Measurements from ENCODE around the gene PAPPA2. TPM values are rescaled to one million over a fixed set of nuclear protein-coding genes. Genes with fewer than 3 reads are reported as not detected.
A peak's percentile ranks its signal among the peaks of the same experiment; 100 is the strongest.

The PAPPA2 gene
- total RNA-seq, 1 experiment from 2014 or later = 0.81 TPM

- no peaks in the 10 kb centered on the region for H3K27me3 ChIP-seq (ENCODE audit: insufficient read depth, low read length)
- no peak overlapping the region for H4K5ac ChIP-seq (ENCODE audit: insufficient read length, low read depth, low read length)
- H2BK15ac ChIP-seq (ENCODE audit: low read depth, low read length) = no peak overlapping the region
- H2AFZ ChIP-seq (ENCODE audit: low read length) = no peak overlapping the region
- no peaks in the 10 kb centered on the region for H3K79me1 ChIP-seq (ENCODE audit: insufficient read depth, low read depth, low read length, poor library complexity, severe bottlenecking)
- peaks cover 5 to 9% of the 10 kb centered on the region in 2 experiments for H3K4me1 Mint-ChIP-seq
- H3K23me2 ChIP-seq (ENCODE audit: insufficient read length, low read depth, low read length, poor library complexity, severe bottlenecking) = no peaks in the 10 kb centered on the region
- H3K9me3 Mint-ChIP-seq = no peaks in the 10 kb centered on the region
- no peak overlapping the region for H2BK120ac ChIP-seq (ENCODE audit: low read depth, low read length, poor library complexity, severe bottlenecking)
- H2AK5ac ChIP-seq (ENCODE audit: insufficient read length, low read length) = no peak overlapping the region
- H2BK12ac ChIP-seq (ENCODE audit: insufficient read length, low read depth, low read length) = no peak overlapping the region
- no peak overlapping the region for H4K91ac ChIP-seq (ENCODE audit: insufficient read length, low read depth, low read length)
- no peak overlapping the region for H3K4me3 Mint-ChIP-seq
- no peak overlapping the region for H3K4me2 ChIP-seq (ENCODE audit: insufficient read depth, insufficient read length, low read length)
- H2BK5ac ChIP-seq (ENCODE audit: insufficient read length, low read length) = no peak overlapping the region
- H3K56ac ChIP-seq (ENCODE audit: insufficient read length, low read depth, low read length) = no peak overlapping the region
- H3K4me1 ChIP-seq (ENCODE audit: insufficient read depth, low read length) = no peaks in the 10 kb centered on the region; the same call in 1 of the 2 replicates
- H3K18ac ChIP-seq (ENCODE audit: insufficient read length, low read depth, low read length) = no peak overlapping the region
- no peak overlapping the region for H4K8ac ChIP-seq (replicated peaks; ENCODE audit: insufficient read length, low read depth, low read length)
- WGBS (ENCODE audit: extremely low coverage, insufficient read length, low lambda C conversion rate) = no CpG with 5 or more reads among the region's 5 CpGs
- DNase-seq = no peak
- H3T11ph ChIP-seq (ENCODE audit: low read length) = no peak overlapping the region
- H3K79me2 ChIP-seq (ENCODE audit: insufficient read depth, low read length) = no peaks in the 10 kb centered on the region
- H3K27ac ChIP-seq (ENCODE audit: insufficient read length, low read depth, low read length) = no peak overlapping the region
- H3K36me3 Mint-ChIP-seq (ENCODE audit: insufficient read depth in 1 of 3, low read depth in 3 of 3) = no peaks in the 10 kb centered on the region; a peak in 1 of 7 replicates
- no peaks in the 10 kb centered on the region for H3K9me3 ChIP-seq (ENCODE audit: control insufficient read depth, low read depth, low read length)
- TF ChIP-seq CTCF (conservative IDR thresholded peaks at IDR 0.05) = no peak
- no peak overlapping the region for H3K9ac ChIP-seq (ENCODE audit: extremely low read depth, insufficient read length, low read length)
- no peak overlapping the region for H3K14ac ChIP-seq (ENCODE audit: insufficient read depth, low read length)
- peak overlapping the region in 1 of 3 experiments; percentile 11; a peak in 2 of 7 replicates for H3K27ac Mint-ChIP-seq
- H3K4ac ChIP-seq (ENCODE audit: low read depth, low read length) = no peak overlapping the region
- no peaks in the 10 kb centered on the region for H4K20me1 ChIP-seq (ENCODE audit: control insufficient read depth, insufficient read depth, insufficient read length)
- no peaks in the 10 kb centered on the region for H3K27me3 Mint-ChIP-seq (ENCODE audit: low read depth)
- no peak overlapping the region for H3K23ac ChIP-seq (ENCODE audit: insufficient read length, low read depth, low read length)
- no peak overlapping the region for H2BK20ac ChIP-seq (ENCODE audit: low read depth, low read length, poor library complexity, severe bottlenecking)
Measured at GRCh38 chr1:176785791-176786190, 322.8 kb downstream of the PAPPA2 start.
